ENCODE data around the gene RPN2.

DNA sequence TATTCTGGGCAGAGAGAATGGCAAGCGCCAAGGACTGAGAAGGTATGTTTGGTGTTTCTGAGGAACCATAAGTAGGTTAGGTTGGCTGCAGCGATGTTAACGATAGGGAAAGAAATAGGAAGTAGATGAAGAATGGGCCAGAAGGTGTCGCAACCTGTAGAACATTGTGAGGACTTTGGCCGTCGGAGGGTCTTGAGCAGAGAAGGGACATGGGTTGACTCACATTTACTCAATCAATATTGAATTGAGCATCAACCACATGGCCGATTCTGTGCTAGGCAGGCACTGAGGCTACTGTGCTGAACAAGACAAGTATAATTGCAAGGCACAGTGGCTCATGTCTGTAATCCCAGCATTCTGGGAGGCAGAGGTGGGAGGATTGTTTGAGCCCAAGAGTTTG lies 26.8 kb upstream of the RPN2 start:
- TF ChIP-seq POLR2A (IDR thresholded peaks at IDR 0.05), result no peak
- TF ChIP-seq, protein P1, sequence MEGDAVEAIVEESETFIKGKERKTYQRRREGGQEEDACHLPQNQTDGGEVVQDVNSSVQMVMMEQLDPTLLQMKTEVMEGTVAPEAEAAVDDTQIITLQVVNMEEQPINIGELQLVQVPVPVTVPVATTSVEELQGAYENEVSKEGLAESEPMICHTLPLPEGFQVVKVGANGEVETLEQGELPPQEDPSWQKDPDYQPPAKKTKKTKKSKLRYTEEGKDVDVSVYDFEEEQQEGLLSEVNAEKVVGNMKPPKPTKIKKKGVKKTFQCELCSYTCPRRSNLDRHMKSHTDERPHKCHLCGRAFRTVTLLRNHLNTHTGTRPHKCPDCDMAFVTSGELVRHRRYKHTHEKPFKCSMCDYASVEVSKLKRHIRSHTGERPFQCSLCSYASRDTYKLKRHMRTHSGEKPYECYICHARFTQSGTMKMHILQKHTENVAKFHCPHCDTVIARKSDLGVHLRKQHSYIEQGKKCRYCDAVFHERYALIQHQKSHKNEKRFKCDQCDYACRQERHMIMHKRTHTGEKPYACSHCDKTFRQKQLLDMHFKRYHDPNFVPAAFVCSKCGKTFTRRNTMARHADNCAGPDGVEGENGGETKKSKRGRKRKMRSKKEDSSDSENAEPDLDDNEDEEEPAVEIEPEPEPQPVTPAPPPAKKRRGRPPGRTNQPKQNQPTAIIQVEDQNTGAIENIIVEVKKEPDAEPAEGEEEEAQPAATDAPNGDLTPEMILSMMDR (IDR thresholded peaks at IDR 0.05), result no peak

All from heart left ventricle (tissue), 13 donors.